Neural cell (in vitro differentiated cells): Measurements from ENCODE around the gene SAMD10. TPM values are rescaled to one million over a fixed set of nuclear protein-coding genes. Genes with fewer than 3 reads are reported as not detected.

ENCODE experiments used
- H2AFZ ChIP-seq: fragments of 200-600, 300-800 bp; sonication (generic), shearing (Covaris generic); 2 replicates; pipeline ENCODE4 v1.6.0; 2014; ENCODE audit warnings: low read depth, mild to moderate bottlenecking, antibody characterized with exemption, low read length, moderate library complexity
- H3F3A ChIP-seq: fragments of 200-600 bp; shearing (Covaris generic); 2 replicates; pipeline ENCODE4 v1.6.1; 2016; ENCODE audit warnings: mild to moderate bottlenecking, moderate library complexity, mixed read lengths, antibody characterized with exemption, low read length; ENCODE audit not compliant: insufficient read depth, poor library complexity, severe bottlenecking
- H3K27ac ChIP-seq: fragments of 200-600, 300-800 bp; sonication (generic), shearing (Covaris generic); 2 replicates; pipeline ENCODE4 v1.5.1; 2014; ENCODE audit warnings: mild to moderate bottlenecking, low read length, moderate library complexity
- H3K27me3 ChIP-seq: fragments of 300-800, 200-600 bp; sonication (generic), shearing (Covaris generic); 2 replicates; pipeline ENCODE4 v1.6.0; 2014; ENCODE audit warnings: mild to moderate bottlenecking, low read depth, low read length, moderate library complexity; ENCODE audit not compliant: insufficient read depth
- H3K36me3 ChIP-seq: fragments of 300-800, 200-600 bp; sonication (generic), shearing (Covaris generic); 2 replicates; pipeline ENCODE4 v1.5.1; 2014; ENCODE audit warnings: mild to moderate bottlenecking, antibody characterized with exemption, low read length, moderate library complexity; ENCODE audit not compliant: insufficient read depth
- H3K4me2 ChIP-seq: fragments of 300-800, 200-600 bp; sonication (generic), shearing (Covaris generic); 2 replicates; pipeline ENCODE4 v1.6.0; 2014; ENCODE audit warnings: mild to moderate bottlenecking, low read length
- H3K4me3 ChIP-seq: fragments of 300-800, 200-600 bp; sonication (generic), shearing (Covaris generic); 2 replicates; pipeline ENCODE4 v1.5.1; 2014; ENCODE audit warnings: mild to moderate bottlenecking, low read length, moderate library complexity
- H3K79me2 ChIP-seq: fragments of 200-600 bp; shearing (Covaris generic); replicated peaks from 2 replicates; pipeline ENCODE4 v1.6.0; 2014; ENCODE audit warnings: mild to moderate bottlenecking, low read length, moderate library complexity; ENCODE audit not compliant: insufficient read depth
- H3K9ac ChIP-seq: fragments of 300-800, 200-600 bp; sonication (generic), shearing (Covaris generic); 2 replicates; pipeline ENCODE4 v1.6.1; 2016; ENCODE audit warnings: mild to moderate bottlenecking, low read length, mixed read lengths
- H3K9me2 ChIP-seq: fragments of 200-600 bp; shearing (Covaris generic); 2 replicates; pipeline ENCODE4 v1.6.1; 2016; ENCODE audit warnings: mild to moderate bottlenecking, low read length, mixed read lengths; ENCODE audit not compliant: insufficient read depth
- H3K9me3 ChIP-seq: fragments of 200-600, 300-800 bp; sonication (generic), shearing (Covaris generic); 2 replicates; pipeline ENCODE4 v1.6.1; 2016; ENCODE audit warnings: mild to moderate bottlenecking, mixed run types, low read length, moderate library complexity, mixed read lengths
- H4K20me1 ChIP-seq: fragments of 200-600 bp; shearing (Covaris generic); 2 replicates; pipeline ENCODE4 v1.6.1; 2016; ENCODE audit warnings: mild to moderate bottlenecking, mixed run types; ENCODE audit not compliant: insufficient read depth
- EP300 ChIP-seq: fragments of 450-650 bp; conservative IDR thresholded peaks from 2 replicates; pipeline ENCODE4 v1.6.1; 2014; ENCODE audit warnings: antibody characterized with exemption, mild to moderate bottlenecking, moderate library complexity; ENCODE audit not compliant: poor library complexity, severe bottlenecking
- EZH2 ChIP-seq: fragments of 200-600, 300-800 bp; shearing (Covaris generic), sonication (generic); IDR thresholded peaks from 2 replicates; pipeline ENCODE4 v1.6.1; 2014; ENCODE audit warnings: antibody characterized with exemption, low read length, borderline replicate concordance, mild to moderate bottlenecking; ENCODE audit not compliant: insufficient read depth, poor library complexity, severe bottlenecking
- MXI1 ChIP-seq: fragments of 450-650 bp; conservative IDR thresholded peaks from 2 replicates; pipeline ENCODE4 v1.6.1; 2014; ENCODE audit warnings: antibody characterized with exemption, mild to moderate bottlenecking; ENCODE audit not compliant: poor library complexity, severe bottlenecking
- POLR2AphosphoS5 ChIP-seq: IDR thresholded peaks from 2 replicates; pipeline ENCODE4 v1.6.1; 2012
- RAD21 ChIP-seq: fragments of 450-650 bp; conservative IDR thresholded peaks from 2 replicates; pipeline ENCODE4 v1.6.1; 2014; ENCODE audit warnings: antibody characterized with exemption, mild to moderate bottlenecking, moderate library complexity
- SMC3 ChIP-seq: fragments of 450-650 bp; conservative IDR thresholded peaks from 2 replicates; pipeline ENCODE4 v1.6.1; 2014; ENCODE audit warnings: antibody characterized with exemption, mild to moderate bottlenecking, moderate library complexity; ENCODE audit not compliant: poor library complexity
- TAF1 ChIP-seq: IDR thresholded peaks from 2 replicates; pipeline ENCODE4 v1.6.1; 2012; ENCODE audit warnings: low read depth
- polyA plus RNA-seq: library from polyadenylated mRNA; depleted of rRNA; stranded (reverse); fragments of >200 nt; gene quantifications from 2 replicates; pipeline ENCODE4 v1.2.3, GENCODE V29; 2014
- TF ChIP-seq, protein P1 (sequence below): IDR thresholded peaks from 2 replicates; pipeline ENCODE4 v1.6.1; 2012; ENCODE audit warnings: borderline replicate concordance
- TF ChIP-seq, protein P2 (sequence below): fragments of 450-650 bp; IDR thresholded peaks from 2 replicates; pipeline ENCODE4 v1.5.1; 2014; ENCODE audit warnings: antibody characterized with exemption, mild to moderate bottlenecking, moderate library complexity; ENCODE audit not compliant: poor library complexity, severe bottlenecking

SAMD10 gene
- polyA plus RNA-seq, 1 donor from 2014 or later: 23.3 TPM

DNA sequence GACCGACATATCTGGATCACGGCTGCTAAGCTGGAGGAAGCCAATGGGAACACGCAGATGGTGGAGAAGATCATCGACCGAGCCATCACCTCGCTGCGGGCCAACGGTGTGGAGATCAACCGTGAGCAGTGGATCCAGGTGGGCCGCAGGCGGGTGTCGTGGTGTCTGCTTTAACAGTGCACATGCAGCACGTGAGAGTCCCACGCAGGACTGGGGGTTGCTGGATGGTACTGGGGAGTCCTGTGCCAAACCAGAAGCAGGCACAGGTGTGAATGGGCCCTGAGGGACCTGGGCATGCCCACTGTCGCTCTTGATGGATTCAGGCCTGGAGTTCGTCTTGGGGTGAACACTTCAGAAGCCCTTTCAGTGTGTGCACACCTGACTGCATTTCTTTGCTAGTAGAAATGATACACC lies 31.9 kb upstream of the SAMD10 start:
- Histone ChIP-seq H3K27me3 (no peaks in the 10 kb centered on the region), H3K79me2 (no peaks in the 10 kb centered on the region), H4K20me1 (no peaks in the 10 kb centered on the region), H3K9me3 (no peaks in the 10 kb centered on the region), H3K27ac (no peak overlapping the region), H3K9ac (no peak overlapping the region), H3K4me3 (no peak overlapping the region), H3F3A (no peaks in the 10 kb centered on the region), H2AFZ (no peak overlapping the region), H3K4me2 (no peak overlapping the region), H3K36me3 (peaks cover 15% of the 10 kb centered on the region), H3K9me2 (no peaks in the 10 kb centered on the region)
- TF ChIP-seq MXI1 (no peak), TAF1 (no peak), EP300 (no peak), RAD21 (no peak), SMC3 (no peak), POLR2AphosphoS5 (no peak), EZH2 (no peak)
- TF ChIP-seq, protein P1, sequence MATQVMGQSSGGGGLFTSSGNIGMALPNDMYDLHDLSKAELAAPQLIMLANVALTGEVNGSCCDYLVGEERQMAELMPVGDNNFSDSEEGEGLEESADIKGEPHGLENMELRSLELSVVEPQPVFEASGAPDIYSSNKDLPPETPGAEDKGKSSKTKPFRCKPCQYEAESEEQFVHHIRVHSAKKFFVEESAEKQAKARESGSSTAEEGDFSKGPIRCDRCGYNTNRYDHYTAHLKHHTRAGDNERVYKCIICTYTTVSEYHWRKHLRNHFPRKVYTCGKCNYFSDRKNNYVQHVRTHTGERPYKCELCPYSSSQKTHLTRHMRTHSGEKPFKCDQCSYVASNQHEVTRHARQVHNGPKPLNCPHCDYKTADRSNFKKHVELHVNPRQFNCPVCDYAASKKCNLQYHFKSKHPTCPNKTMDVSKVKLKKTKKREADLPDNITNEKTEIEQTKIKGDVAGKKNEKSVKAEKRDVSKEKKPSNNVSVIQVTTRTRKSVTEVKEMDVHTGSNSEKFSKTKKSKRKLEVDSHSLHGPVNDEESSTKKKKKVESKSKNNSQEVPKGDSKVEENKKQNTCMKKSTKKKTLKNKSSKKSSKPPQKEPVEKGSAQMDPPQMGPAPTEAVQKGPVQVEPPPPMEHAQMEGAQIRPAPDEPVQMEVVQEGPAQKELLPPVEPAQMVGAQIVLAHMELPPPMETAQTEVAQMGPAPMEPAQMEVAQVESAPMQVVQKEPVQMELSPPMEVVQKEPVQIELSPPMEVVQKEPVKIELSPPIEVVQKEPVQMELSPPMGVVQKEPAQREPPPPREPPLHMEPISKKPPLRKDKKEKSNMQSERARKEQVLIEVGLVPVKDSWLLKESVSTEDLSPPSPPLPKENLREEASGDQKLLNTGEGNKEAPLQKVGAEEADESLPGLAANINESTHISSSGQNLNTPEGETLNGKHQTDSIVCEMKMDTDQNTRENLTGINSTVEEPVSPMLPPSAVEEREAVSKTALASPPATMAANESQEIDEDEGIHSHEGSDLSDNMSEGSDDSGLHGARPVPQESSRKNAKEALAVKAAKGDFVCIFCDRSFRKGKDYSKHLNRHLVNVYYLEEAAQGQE: no peak
- TF ChIP-seq, protein P2, sequence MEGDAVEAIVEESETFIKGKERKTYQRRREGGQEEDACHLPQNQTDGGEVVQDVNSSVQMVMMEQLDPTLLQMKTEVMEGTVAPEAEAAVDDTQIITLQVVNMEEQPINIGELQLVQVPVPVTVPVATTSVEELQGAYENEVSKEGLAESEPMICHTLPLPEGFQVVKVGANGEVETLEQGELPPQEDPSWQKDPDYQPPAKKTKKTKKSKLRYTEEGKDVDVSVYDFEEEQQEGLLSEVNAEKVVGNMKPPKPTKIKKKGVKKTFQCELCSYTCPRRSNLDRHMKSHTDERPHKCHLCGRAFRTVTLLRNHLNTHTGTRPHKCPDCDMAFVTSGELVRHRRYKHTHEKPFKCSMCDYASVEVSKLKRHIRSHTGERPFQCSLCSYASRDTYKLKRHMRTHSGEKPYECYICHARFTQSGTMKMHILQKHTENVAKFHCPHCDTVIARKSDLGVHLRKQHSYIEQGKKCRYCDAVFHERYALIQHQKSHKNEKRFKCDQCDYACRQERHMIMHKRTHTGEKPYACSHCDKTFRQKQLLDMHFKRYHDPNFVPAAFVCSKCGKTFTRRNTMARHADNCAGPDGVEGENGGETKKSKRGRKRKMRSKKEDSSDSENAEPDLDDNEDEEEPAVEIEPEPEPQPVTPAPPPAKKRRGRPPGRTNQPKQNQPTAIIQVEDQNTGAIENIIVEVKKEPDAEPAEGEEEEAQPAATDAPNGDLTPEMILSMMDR: no peak

DNA sequence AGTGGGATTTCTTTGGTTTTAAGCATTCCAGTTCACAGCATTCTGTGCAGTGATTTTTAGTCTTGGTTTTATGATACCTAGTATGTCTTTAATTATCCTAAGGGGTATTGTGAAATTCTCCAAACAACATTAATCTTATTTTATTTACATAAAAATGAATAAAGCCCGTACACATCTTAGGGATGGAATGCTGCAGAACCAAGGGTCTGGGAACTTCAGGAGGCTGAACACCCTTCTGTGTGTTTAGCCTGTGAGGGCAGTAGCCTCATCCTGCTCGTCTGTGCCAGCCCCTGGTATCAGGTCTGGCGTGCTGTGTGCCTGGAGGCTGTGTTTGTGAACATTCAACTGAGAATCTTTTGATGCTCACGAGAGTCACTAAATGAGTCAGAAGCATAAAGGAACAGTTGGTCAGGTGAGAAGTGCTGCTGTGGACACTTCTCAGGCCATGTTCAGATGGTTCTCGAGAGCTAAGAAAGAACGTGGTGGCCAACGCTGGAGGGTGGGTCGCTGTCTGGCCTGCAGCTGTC lies 31.3 kb upstream of the SAMD10 start:
- Histone ChIP-seq H3K4me3 (no peak overlapping the region), H3K36me3 (peaks cover 14% of the 10 kb centered on the region), H3K9me2 (no peaks in the 10 kb centered on the region), H3K9me3 (no peaks in the 10 kb centered on the region), H3K27me3 (no peaks in the 10 kb centered on the region), H3K9ac (no peak overlapping the region), H3K27ac (no peak overlapping the region), H3K4me2 (no peak overlapping the region), H3K79me2 (no peaks in the 10 kb centered on the region), H4K20me1 (no peaks in the 10 kb centered on the region), H3F3A (no peaks in the 10 kb centered on the region), H2AFZ (no peak overlapping the region)
- TF ChIP-seq, protein P2: no peak
- TF ChIP-seq RAD21: no peak
- TF ChIP-seq EP300: no peak
- no peak for TF ChIP-seq EZH2
- TF ChIP-seq MXI1: no peak
- TF ChIP-seq SMC3: no peak
- no peak for TF ChIP-seq POLR2AphosphoS5
- TF ChIP-seq, protein P1: no peak
- no peak for TF ChIP-seq TAF1
